Parathyroid adenoma (tissue), 2 donors: Measurements from ENCODE around the gene DMXL1.

Experiments used
- H2AFZ ChIP-seq: fragments of 300-600 bp; sonication (generic); one replicate; pipeline ENCODE4 v1.7.0; 2017; ENCODE audit warnings: antibody characterized with exemption, mild to moderate bottlenecking
- H3K27ac ChIP-seq: fragments of 300-600 bp; sonication (generic); one replicate; pipeline ENCODE4 v1.7.0; 2017
- H3K27me3 ChIP-seq: fragments of 300-600 bp; sonication (generic); one replicate; pipeline ENCODE4 v1.7.0; 2017; ENCODE audit warnings: low read length; ENCODE audit not compliant: control insufficient read depth, insufficient read depth
- H3K36me3 ChIP-seq: fragments of 300-600 bp; sonication (generic); one replicate; pipeline ENCODE4 v1.7.0; 2017; ENCODE audit warnings: low read length; ENCODE audit not compliant: control insufficient read depth, insufficient read depth
- H3K4me1 ChIP-seq: fragments of 300-600 bp; sonication (generic); one replicate; pipeline ENCODE4 v1.7.0; 2017; ENCODE audit warnings: control low read depth
- H3K4me2 ChIP-seq: fragments of 300-600 bp; sonication (generic); one replicate; pipeline ENCODE4 v1.7.0; 2017; ENCODE audit warnings: low read length
- H3K4me3 ChIP-seq: fragments of 300-600 bp; sonication (generic); one replicate; pipeline ENCODE4 v1.7.0; 2017; ENCODE audit warnings: low read depth, low read length
- H3K79me2 ChIP-seq: fragments of 300-600 bp; sonication (generic); one replicate; pipeline ENCODE4 v1.7.0; 2017; ENCODE audit warnings: control low read depth
- H3K9ac ChIP-seq: fragments of 300-600 bp; sonication (generic); one replicate; pipeline ENCODE4 v1.7.0; 2017; ENCODE audit warnings: mild to moderate bottlenecking
- H3K9me3 ChIP-seq: fragments of 300-600 bp; sonication (generic); one replicate; pipeline ENCODE4 v1.7.0; 2017; ENCODE audit warnings: low read length; ENCODE audit not compliant: control insufficient read depth
- TF ChIP-seq, protein P1 (sequence below): fragments of 300-600 bp; sonication (generic); IDR thresholded peaks from one replicate; pipeline ENCODE4 v1.7.0; 2017; ENCODE audit warnings: antibody characterized with exemption, mild to moderate bottlenecking
- donor health status: primary hyperparathyroidism.

The DMXL1 gene

DNA sequence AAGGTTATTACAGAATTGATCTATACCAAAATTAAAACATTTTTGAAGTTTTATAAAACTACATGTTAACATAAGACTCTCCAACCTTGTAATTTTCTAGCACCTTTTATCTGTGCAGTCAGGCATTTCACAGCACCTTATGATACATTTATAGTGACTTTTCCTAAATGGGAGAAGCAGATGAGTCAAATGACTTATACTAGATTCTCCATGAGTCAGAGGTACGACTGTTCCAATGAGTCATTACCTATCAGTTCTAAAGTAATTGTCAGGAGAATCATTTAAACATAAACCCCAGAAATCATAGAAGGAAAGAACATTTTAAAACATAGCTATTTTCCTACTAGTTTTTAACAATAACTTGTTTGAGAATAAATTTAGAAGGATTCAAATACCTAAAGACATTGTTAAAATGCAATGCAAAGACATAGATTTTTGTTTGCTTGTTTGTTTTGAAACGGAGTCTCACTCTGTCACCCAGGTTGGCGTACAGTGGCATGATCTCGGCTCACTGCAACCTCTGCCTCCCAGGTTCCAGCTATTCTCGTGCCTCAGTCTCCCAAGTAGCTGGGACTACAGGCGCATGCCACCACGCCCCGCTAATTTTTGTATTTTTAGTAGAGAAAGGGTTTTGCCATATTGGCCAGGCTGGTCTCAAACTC is 34.7 kb upstream of the DMXL1 start:
- no peak overlapping the region for H3K4me3 ChIP-seq
- no peaks in the 10 kb centered on the region for H3K9me3 ChIP-seq
- TF ChIP-seq, protein P1, sequence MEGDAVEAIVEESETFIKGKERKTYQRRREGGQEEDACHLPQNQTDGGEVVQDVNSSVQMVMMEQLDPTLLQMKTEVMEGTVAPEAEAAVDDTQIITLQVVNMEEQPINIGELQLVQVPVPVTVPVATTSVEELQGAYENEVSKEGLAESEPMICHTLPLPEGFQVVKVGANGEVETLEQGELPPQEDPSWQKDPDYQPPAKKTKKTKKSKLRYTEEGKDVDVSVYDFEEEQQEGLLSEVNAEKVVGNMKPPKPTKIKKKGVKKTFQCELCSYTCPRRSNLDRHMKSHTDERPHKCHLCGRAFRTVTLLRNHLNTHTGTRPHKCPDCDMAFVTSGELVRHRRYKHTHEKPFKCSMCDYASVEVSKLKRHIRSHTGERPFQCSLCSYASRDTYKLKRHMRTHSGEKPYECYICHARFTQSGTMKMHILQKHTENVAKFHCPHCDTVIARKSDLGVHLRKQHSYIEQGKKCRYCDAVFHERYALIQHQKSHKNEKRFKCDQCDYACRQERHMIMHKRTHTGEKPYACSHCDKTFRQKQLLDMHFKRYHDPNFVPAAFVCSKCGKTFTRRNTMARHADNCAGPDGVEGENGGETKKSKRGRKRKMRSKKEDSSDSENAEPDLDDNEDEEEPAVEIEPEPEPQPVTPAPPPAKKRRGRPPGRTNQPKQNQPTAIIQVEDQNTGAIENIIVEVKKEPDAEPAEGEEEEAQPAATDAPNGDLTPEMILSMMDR: no peak
- H2AFZ ChIP-seq: no peak overlapping the region
- no peaks in the 10 kb centered on the region for H3K36me3 ChIP-seq
- no peak overlapping the region for H3K4me2 ChIP-seq
- no peaks in the 10 kb centered on the region for H3K27me3 ChIP-seq
- no peaks in the 10 kb centered on the region for H3K79me2 ChIP-seq
- no peak overlapping the region for H3K27ac ChIP-seq
- no peaks in the 10 kb centered on the region for H3K4me1 ChIP-seq
- no peak overlapping the region for H3K9ac ChIP-seq

DNA sequence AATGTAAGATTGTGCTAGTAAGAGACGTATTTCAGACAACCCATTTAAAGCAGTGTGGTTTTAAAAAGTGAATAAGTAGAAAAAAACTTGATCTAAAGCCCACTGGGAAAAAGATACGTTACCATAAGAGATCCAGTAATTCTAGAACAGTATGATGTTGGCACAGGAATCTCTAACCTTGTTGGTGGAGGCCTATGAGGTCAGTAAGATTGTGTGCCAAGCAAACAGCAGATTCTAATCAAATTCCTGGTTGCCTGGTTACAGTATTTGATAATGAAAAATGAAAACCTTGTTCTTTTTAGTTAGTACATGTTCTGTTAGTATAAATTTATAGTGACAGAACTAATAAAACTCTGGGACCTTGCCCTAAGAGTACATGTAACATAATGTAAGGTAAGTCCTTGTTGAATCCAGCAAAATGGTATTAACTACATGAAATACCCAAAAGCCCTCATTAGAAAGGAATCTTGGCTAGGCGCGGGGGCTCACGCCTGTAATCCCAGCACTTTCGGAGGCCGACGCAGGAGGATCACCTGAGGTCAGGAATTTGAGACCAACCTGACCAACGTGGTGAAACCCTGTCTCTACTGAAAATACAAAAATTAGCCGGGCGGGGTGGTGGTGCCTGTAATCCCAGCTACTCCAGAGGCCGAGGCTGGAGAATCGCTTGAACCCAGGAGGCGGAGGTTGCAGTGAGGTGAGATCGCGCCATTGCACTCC is 33.2 kb upstream of the DMXL1 start:
- TF ChIP-seq, protein P1: no peak

DNA sequence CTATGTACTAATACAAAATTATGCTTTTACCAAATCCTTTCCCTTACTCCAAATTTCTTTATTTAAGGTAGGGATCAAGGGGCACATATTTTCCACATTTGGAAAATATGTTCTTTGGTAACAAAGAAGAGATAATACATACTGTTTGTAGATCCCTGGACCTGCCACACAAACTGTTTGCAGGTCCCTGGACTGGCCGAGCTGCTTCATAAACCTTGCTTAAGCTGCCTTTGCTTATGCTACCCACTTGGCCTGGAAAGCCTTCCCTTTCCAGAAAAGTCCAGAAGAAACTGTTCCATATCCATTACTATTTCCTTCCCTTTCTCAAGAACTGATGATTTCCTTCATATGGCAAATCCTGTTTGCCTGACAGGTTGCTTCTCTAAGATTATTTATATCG is 22.6 kb upstream of the DMXL1 start:
- TF ChIP-seq, protein P1: no peak
- no peaks in the 10 kb centered on the region for H3K4me1 ChIP-seq
- H2AFZ ChIP-seq: no peak overlapping the region
- no peaks in the 10 kb centered on the region for H3K36me3 ChIP-seq
- H3K4me2 ChIP-seq: no peak overlapping the region
- no peak overlapping the region for H3K27ac ChIP-seq
- no peaks in the 10 kb centered on the region for H3K27me3 ChIP-seq
- no peak overlapping the region for H3K9ac ChIP-seq
- H3K4me3 ChIP-seq: no peak overlapping the region
- no peaks in the 10 kb centered on the region for H3K9me3 ChIP-seq
- H3K79me2 ChIP-seq: no peaks in the 10 kb centered on the region

More for the DNA sequence above, 33.2 kb upstream of the DMXL1 start:
- H3K79me2 ChIP-seq: no peaks in the 10 kb centered on the region
- H3K4me2 ChIP-seq: no peak overlapping the region
- no peak overlapping the region for H3K4me3 ChIP-seq
- no peaks in the 10 kb centered on the region for H3K36me3 ChIP-seq
- no peaks in the 10 kb centered on the region for H3K27me3 ChIP-seq
- H2AFZ ChIP-seq: no peak overlapping the region
- no peak overlapping the region for H3K9ac ChIP-seq
- H3K9me3 ChIP-seq: no peaks in the 10 kb centered on the region
- H3K27ac ChIP-seq: no peak overlapping the region
- H3K4me1 ChIP-seq: no peaks in the 10 kb centered on the region

DNA sequence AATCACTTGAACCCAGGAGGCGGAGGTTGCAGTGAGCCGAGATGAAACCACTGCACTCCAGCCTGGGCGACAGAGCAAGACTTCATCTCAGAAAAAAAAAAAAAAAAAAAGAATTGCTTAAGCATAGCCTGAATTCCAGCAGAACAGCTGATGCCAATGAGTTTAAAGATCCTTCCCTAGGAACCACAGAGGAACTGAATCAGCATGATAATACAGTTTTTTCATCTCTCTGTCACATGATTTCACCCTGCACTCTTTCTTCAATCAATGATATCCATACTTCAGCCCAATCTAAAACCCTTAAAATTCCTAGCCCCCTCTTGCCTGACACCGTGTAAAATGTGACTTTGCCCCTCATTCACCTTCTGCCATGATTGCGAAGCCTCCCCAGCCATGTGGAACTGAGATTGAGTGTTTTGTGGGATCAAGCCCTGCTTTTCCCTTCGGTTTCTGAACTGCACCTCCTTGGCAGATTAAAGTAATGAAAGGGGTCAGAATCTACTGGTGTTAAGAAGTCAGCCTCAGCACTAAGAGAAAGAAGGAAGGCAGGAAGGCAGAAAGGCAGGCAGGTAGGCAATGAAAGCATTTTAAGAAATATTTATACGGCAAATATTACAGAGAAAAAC is 20.9 kb upstream of the DMXL1 start:
- TF ChIP-seq, protein P1: no peak
- Histone ChIP-seq H3K4me1 (no peaks in the 10 kb centered on the region), H3K36me3 (no peaks in the 10 kb centered on the region), H3K27me3 (no peaks in the 10 kb centered on the region), H3K27ac (no peak overlapping the region), H2AFZ (no peak overlapping the region), H3K4me3 (no peak overlapping the region), H3K9me3 (no peaks in the 10 kb centered on the region), H3K4me2 (no peak overlapping the region), H3K9ac (no peak overlapping the region), H3K79me2 (no peaks in the 10 kb centered on the region)
